Epithelial cell of prostate (primary cell): Measurements from ENCODE around the gene MVK.

Experiments
- DNase-seq: peaks from one replicate; pipeline ENCODE4 v3.0.0-alpha.2; 2011; ENCODE audit warnings: low read depth, low spot score
- H3K27ac ChIP-seq: fragments of 450-650 bp; 2 replicates; pipeline ENCODE4 v1.5.1; 2017; ENCODE audit warnings: mild to moderate bottlenecking

MVK gene

DNA sequence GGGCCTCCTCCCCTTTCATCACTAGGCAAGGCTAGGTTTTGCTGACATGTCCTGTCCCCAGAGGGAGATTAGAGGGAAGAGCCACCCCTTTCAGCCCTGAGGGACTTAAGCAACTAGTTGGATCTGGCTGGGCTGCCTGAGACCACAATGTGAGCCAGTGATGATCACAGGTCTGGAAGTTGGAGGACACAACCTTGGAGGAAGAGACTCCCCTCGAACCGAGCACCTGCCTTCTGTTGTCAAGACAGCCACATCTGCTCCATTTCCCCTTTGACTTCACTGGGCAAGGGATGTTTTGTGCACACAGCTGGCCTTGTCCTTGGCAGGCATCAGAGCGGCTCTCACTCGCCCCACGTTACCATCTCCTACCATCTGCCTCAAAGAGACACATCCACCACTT is 31.4 kb downstream of the MVK start:
- no peak overlapping the region for H3K27ac ChIP-seq
- no peak for DNase-seq

DNA sequence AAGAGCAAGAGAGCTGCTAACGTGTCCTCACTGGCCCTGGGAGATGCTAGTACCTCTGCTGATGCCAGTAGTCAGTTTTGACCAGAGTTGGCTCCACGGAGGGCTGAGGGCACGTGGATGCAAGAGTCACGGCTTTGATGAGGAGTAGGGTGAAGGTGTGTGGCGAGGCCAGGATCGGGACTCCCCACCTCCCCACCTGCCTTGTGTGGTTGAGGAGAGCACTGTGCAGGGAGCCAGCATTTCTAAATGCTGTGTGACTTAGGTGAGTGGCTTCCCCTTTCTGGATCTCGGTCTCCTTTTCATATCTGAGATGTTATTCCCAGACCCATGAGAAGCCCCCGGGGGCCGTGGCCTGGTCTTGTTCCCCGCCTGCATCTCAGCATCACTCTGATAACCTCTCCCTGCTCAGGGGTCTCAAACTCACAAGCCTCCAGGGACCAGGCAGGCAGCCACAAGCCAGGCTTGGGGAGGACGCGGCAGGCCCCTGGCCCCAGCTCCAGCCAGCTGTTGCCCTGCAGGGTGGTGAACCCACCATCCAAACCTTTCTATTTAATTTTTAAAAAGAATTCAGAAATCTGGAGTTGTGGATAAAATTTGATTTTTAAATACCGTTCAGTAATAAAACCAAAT is 32.1 kb downstream of the MVK start:
- no peak for DNase-seq
- H3K27ac ChIP-seq = no peak overlapping the region

DNA sequence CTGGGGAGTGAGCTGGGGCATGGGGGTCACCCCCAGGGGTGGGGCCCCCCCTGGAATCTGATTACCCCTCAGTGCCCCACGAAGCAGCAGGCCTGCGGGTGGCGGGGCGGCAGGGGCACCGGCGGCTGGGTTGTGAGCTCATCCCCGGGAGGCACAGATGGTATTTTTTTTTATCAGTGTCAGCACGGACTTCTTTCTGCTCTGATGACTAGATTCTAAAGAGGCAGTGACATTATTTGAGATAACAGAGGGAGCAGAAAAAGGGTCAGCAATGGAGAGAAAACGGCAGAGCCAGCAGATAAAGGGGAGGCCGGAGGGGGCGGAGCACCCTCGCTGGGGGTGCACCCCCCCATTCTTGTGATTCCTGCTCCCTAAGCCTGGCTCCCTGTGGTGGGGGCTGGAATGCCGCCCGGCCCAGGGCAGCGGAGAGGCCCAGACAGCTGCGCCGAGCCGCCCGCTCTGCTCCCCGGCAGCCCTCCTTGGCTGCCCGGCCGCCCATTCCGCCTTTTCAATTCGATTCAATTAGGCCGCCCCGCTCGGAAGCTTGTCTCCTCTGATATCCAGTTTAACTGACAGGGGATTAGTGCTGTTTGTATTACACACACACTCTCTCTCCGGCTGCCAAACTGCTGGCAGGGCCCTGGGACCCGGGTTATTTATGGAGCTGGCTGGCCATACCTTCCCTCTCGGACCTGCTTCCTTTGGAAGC is 32.9 kb downstream of the MVK start:
- H3K27ac ChIP-seq = no peak overlapping the region
- DNase-seq = no peak

DNA sequence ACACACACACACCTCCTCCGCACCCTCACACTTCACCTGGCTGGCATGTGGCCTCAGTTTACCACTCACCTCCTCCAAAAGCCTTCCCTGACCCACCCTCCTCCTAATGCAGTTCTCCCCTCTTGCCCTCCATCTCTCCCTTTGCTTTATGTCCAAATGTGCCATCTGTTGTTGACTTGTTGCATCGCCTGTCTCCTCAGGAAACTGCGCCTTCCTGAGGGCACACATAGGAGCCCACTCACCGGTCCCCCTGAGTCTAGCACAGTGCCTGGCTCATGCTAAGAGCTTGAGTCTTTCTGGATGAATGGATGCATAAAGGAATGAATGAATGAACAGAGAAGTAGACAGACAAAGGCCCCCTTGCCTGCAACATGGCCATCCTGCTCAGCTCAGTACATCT is 34.0 kb downstream of the MVK start:
- no peak overlapping the region for H3K27ac ChIP-seq
- DNase-seq = no peak

DNA sequence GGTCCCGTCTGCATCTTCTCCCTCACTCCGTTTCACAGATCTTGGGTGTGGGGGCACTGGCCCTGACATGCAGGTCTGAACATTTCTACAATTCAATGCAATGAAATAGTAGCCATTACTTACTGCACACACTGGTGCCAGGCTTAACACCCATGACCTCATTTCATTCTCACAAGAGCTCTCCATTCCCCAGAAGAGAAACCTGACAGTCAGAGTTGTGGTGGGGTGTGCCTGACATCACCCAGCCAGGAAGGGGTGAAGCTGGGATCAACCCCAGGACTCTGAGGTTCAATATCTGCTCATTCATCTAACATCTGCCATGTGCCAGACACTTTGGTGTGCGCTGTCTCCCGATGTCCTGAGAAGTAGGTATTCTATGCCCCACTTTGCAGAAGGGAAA is 34.7 kb downstream of the MVK start:
- no peak overlapping the region for H3K27ac ChIP-seq
- no peak for DNase-seq

DNA sequence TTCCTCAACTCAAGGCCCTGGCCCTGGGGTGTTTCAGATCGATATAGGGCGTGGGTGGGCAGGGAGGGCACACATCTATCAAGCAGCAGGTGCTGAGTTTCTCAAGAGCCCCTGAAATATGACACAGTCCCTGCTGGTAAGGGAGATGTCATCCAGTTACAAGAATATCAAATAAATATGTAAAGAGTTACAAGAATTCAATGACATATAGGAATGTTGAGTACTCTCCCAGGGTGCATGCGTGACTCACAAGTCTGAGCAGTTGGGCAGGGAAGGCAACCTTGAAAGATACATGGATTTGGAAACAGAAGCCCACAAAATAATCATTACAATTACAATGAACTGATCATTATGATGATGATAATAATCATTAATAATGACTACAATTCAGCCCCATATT is 35.2 kb downstream of the MVK start:
- DNase-seq = no peak
- no peak overlapping the region for H3K27ac ChIP-seq

DNA sequence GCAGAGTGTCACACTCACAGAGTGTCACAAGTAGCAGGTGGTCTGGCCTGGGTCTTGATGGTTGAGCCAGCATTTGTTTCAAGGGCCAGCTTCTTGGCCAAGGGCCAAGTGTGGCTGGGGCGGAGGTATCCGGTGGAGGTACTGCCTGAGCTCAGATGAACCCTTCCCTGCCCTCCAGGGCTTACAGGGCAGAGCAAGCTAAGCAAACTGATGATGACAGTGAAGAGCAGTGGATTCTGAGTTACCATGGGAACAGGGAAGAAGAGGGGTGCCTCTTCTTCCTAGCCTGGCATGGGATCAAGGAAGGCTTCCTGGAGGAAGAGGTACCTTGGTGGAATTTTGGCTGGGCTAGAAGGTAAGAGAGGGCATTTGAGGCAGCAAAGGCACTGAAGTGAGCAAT is 35.7 kb downstream of the MVK start:
- DNase-seq = no peak
- H3K27ac ChIP-seq = no peak overlapping the region

DNA sequence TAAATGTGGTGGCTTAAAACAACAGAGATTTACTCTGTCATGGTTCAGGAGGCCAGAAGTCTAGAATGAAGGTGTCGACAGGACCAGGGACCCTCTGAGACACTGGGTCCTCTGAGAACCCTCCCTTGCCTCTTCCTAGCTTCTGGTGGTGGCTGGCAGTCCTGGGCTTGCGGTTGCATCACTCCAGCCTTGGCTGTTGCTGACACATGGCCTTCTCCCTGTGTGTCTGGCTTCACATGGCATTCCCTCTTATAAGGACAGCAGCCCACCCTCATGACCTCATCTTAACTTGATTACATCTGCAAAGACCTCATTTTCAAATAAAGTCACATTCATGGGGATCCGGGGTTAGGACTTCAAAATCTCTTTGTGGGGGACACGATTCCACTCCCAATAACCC is 36.9 kb downstream of the MVK start:
- H3K27ac ChIP-seq = no peak overlapping the region
- no peak for DNase-seq

DNA sequence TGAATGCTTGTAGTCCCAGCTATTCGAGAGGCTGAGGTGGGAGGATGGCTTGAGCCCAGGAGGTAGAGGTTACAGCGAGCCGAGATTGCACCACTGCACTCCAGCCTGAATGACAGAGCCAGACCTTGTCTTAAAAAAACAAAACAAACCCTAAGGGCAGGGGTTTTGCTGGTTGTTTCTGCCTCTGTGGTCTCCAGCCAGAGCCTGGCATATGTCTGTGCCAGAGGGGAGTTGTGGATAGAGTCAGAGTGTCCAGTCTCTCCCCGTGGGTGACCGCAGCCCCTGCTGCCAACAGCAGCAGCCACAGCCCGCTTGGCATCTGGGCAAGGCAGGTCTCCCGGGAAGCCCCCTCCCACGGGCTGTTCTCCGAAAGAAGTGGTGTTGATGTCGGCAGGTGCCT is 37.6 kb downstream of the MVK start:
- no peak overlapping the region for H3K27ac ChIP-seq
- no peak for DNase-seq

DNA sequence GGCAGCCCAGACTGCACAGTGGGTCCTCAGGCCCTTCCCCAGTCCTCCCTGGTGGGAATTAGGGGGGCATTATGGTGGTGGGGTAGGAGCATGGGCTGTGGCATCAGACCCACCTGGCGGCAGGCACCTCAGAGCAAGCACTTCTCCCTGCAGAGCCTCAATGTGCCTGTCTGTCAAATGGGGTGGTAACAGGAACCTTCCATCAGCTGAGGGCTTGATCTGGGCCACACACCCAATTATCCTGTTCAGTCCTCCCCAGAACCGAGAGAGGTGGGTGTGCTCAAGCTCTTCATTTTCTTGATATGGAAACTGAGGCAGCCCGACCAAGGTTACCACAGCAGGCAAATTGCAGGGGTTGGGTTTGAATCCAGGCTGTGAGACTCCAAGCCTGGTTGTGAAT is 38.4 kb downstream of the MVK start:
- DNase-seq = no peak
- no peak overlapping the region for H3K27ac ChIP-seq

DNA sequence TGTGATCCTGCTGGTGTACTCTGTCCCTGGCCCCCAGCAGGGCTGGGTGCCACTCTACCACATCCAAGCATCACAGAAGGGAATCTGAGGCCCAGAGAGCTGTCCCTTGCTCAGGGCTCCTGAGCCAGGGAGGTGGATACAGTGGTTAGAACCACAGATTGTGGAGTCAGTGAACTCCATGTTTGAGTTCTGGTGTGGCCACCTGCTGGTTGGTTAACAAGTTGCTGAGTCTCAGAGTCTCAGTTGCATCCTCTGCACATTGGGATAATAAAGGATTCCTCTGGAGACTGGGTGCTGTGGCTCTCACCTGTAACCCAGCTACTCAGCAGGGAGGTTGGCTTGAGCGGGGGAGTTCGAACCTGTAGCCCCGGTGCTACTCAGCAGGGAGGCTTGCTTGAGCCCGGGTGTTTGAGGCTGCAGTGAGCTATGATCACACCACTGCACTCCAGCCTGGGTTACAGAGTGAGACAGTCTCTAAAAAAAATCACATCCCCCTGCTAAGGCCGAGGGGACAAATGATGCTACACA is 39.4 kb downstream of the MVK start:
- no peak for DNase-seq
- no peak overlapping the region for H3K27ac ChIP-seq

DNA sequence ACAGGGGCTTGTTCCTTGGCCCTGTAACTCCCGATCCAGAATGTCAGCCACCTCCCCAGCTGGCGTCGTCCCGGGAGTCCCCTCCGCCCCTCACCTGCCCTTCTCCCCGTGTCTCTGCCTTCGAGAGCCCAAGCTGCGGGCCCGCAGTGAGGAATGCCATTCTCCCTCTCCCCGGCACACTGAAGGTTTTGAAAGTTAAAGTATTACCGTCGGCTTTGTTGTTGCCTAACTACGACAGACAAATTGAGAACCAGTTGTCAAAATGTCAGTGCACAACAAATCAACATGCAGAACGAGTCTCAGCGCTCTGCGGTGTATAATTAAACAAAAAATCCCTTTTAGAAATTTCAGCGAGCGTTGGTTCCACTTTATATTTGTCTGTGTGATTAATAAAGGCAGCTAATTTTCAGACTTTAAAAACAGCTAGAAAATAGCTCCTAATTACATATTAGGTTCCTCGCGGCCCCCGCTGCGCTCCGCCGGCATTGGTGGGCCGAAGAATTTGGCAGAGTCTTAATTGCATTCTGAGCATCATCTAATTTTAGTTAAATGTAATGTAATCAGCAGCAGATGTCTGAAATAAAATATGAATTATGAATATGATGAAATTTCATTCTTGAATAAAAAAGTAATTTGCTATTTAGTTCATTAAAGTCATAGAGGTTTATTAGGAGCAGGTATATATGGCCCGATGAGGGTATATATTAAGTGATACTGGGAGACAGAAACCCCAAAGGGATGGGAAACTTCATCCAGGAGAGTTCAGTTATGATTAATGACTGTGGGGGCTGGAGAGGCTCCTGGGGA is 40.3 kb downstream of the MVK start:
- no peak overlapping the region for H3K27ac ChIP-seq
- no peak for DNase-seq

DNA sequence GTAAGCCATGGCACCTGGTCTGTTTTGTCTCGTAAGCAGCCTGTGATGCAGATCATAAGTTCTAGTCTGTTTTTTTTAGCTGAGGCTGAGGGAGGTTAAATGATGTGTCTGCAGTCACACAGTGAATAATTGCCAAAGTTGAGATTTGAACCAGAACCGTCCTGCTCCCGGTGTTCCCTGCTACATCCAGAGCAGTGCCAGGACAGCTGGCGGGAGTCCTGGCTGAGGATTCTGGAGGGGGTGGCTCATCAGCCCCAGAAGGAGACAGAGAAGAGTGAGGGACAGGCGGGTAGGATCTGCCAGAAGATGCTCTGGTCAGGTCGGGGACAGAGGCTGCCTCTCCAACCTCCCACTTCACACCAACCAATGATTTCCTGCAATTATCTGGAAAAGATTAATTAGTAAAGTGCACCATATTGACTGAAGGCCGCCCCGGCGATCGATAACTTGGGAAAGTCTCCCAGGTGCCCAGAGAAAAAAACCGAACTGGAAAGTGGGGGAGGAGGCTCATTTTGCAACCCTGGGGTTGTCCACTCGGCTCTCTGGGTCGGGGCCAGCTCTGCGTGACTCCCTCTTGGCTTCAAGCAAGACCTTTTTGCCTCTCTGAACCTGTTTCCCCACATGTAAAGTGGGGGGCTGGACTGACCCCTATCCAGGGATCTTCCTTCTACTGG is 42.1 kb downstream of the MVK start:
- no peak for DNase-seq
- H3K27ac ChIP-seq = no peak overlapping the region

DNA sequence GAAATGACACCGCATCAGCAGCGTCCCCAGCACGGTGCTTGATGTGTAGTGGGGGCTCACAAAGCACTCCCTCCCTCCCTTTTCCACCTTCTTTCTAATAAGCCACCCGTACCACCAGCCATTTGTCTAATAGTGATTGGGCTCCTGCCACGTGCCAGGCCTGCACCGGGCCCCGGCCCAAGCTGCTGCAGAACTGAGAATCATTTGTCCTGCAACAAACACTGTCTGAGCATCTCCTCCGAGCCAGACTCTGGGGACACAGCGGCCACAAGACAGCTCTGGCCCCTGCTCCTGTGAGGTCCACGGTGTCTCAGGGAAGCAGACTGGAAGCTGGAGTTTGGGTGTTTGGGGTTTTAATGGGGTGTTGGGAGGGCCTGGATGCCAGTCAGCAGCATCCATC is 43.9 kb downstream of the MVK start:
- H3K27ac ChIP-seq = no peak overlapping the region
- no peak for DNase-seq

DNA sequence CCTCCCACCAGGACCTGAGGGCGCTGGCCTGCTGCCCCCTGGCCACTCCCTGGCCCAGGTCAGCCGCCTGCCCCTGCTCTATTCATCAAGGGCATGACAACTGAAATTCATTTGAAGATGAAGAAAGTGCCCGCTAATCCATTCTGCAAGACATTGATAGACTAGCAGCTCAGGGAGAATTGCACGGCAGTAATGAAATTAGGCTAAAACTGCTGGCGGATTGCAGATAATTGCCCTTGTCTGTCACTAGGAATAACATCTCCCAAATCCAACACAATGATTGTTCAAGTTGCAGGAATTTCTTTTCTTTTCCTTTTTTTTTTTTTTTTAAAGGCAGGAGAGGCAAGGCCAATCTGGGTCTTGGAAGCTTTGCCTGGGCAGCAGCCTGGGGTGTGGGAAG is 44.5 kb downstream of the MVK start:
- no peak overlapping the region for H3K27ac ChIP-seq
- no peak for DNase-seq

DNA sequence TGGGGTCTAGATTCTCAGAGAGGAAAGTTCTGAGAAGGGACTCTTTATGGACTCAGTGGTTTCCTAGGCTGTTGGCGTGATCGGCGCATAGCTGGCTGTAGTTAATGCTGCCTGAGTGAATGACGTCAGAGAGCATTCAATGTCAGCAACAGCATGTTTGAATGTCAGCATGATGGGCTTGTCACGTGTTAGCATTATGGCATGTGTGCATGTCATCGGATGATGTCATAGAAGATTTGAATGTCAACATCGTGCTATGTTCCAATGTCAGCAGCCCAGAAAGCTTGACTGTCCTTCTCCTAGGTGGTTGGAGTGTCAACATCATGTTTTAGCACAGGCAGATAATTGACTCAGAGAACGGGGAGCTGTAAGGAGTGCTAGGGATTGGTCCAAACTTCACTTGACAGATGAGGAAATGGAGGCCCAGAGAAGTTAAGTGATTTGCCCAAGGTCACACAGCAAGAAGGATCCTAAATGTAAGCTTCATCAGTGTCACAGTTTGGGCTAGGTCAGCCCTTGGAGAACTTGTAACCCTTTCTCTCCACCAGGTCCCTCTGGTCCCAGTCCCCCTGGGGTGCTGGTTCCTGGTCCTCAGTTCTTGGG is 45.5 kb downstream of the MVK start:
- no peak overlapping the region for H3K27ac ChIP-seq
- no peak for DNase-seq

DNA sequence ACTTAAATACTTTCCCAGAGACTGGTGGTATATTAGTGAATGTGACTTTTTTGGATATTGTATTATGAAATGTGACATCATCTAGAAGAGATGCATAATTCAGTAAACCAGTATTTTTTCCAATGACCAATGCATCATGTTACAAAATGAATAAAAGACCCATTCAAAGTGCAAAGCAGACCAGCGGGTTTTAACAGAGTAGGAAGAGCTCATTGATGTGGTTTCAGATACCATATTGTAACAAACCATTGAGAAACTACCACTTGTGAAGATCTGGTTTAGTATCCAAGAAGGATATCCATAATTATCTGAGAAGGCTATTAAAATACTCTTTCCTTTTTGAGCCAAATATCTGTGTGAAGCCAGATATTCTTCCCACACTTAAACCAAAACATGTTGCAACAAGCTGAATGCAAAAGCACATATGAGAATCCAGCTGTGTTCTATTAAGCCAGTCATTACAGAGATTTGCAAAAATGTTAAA is 47.7 kb downstream of the MVK start:
- no peak overlapping the region for H3K27ac ChIP-seq
- no peak for DNase-seq

DNA sequence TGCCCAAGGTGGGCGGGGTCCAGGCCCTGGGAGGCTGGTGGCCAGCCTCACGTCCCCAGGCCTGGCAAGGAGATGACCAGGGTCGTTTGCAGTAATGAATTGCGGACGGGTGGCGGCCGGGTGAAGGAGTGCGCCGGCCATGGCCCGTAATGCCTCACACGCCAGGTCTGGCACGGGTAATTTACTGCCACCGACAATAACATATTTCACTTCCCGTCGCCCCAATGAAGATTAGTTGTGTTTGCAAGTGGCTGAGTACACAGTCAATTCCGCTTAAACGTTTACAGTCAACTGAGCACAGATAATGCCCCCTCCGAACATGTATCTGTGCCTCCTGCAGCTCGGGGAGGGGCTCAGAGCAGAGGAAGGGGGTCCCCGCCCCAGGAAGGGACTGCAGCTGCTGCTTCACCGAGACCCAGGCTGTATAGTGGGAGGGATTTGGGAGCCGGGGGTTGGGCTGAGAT is 48.3 kb downstream of the MVK start:
- DNase-seq = no peak
- H3K27ac ChIP-seq = no peak overlapping the region

DNA sequence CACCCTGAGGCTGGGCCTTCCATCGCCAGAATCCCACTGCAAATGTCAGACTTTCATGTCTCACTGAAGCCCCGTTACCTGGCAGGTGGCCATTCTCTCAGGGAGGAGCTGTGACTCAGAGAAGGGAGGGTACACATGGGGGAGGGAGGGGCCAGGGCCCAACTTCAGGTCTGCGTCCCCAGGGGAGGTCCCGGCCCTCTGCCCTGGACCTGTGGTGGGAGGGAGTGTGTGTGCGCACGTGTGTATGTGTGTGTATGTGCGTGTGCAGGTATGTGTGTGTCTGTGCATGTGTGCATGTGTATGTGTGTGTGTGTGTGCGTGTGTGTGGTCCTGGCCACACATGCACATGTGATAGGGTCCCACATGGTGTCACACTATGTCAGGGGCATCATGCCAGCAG is 50.9 kb downstream of the MVK start:
- DNase-seq = no peak
- H3K27ac ChIP-seq = no peak overlapping the region

DNA sequence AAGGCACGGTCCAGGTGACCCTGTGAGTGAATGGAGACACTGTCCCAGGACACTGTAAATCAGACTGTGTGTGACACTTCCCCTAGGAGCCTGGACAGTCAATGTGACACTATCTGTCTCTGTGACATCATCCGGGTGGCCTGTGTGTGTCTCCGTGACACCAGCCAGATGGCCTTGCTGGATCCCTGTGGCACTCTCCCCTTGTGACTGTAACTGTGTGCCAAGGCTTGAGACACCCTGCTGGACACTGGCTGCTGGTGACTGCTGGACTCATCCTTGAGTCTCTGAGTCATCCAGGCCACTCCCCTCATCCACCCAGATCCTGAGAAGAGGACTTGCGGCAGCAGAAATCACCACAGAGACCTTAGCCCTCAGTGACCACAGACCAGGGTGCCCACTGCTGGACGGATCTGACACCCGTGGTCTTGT is 51.6 kb downstream of the MVK start:
- DNase-seq = no peak
- H3K27ac ChIP-seq = no peak overlapping the region
